Caco-2 (cell line): ENCODE measurements around the gene TPRG1L. TPM values are rescaled to one million over a fixed set of nuclear protein-coding genes. Genes with fewer than 3 reads are reported as not detected.

Experiments
- BruUV-seq: library from RNA; stranded (reverse); fragments of 400-500 nt; replicated peaks from 2 replicates; lab custom pipeline; 2021; lab: Mats Ljungman, UMichigan
- CTCF ChIA-PET: fragments of 300-600 bp; sonication (Branson Sonifier 250); formaldehyde crosslinking; loops from one replicate; lab custom pipeline; 2022; ENCODE audit warnings: antibody characterized with exemption; lab: Charles Lee
- POLR2A ChIA-PET: fragments of 300-600 bp; sonication (Branson Sonifier 250); formaldehyde crosslinking; loops from one replicate; lab custom pipeline; 2022; ENCODE audit warnings: antibody characterized with exemption; lab: Charles Lee
- DNase-seq, 2 experiments: peaks; one replicate each; pipeline versions ENCODE4 v3.0.0 to v3.0.0-alpha.2; 2020 to 2022
- H3K27me3 ChIP-seq: replicated peaks from 2 replicates; pipeline ENCODE4 v1.6.0; 2011; ENCODE audit warnings: low read length; ENCODE audit not compliant: control insufficient read depth, insufficient read depth
- H3K36me3 ChIP-seq: 2 replicates; pipeline ENCODE4 v1.5.1; 2011; ENCODE audit warnings: low read length; ENCODE audit not compliant: control insufficient read depth, insufficient read depth
- H3K4me1 ChIP-seq: fragments of 250-450 bp; sonication (Bioruptor Pico); 2 replicates; pipeline ENCODE4 v1.5.1; 2020; ENCODE audit warnings: mild to moderate bottlenecking
- H3K4me3 ChIP-seq: 2 replicates; pipeline ENCODE4 v1.5.1; 2011; ENCODE audit warnings: low read depth, mild to moderate bottlenecking, control low read depth, low read length
- H3K9me3 ChIP-seq: fragments of 250-450 bp; sonication (Bioruptor Pico); 2 replicates; pipeline ENCODE4 v1.5.1; 2020; ENCODE audit warnings: mild to moderate bottlenecking, moderate library complexity
- H3K27ac Mint-ChIP-seq: one replicate; pipeline ENCODE4 v1.8.0; 2022; ENCODE audit warnings: mixed read lengths; ENCODE audit not compliant: unreplicated experiment
- H3K27me3 Mint-ChIP-seq: one replicate; pipeline ENCODE4 v1.8.0; 2022; ENCODE audit warnings: mixed read lengths; ENCODE audit not compliant: insufficient read depth, unreplicated experiment
- H3K36me3 Mint-ChIP-seq: one replicate; pipeline ENCODE4 v1.8.0; 2022; ENCODE audit warnings: mild to moderate bottlenecking, mixed read lengths; ENCODE audit not compliant: insufficient read depth, unreplicated experiment
- H3K4me1 Mint-ChIP-seq: one replicate; pipeline ENCODE4 v1.8.0; 2022; ENCODE audit warnings: low read depth, mixed read lengths; ENCODE audit not compliant: unreplicated experiment
- H3K4me3 Mint-ChIP-seq: one replicate; pipeline ENCODE4 v1.8.0; 2022; ENCODE audit warnings: mild to moderate bottlenecking, moderate library complexity, mixed read lengths; ENCODE audit not compliant: unreplicated experiment
- H3K9me3 Mint-ChIP-seq: one replicate; pipeline ENCODE4 v1.8.0; 2022; ENCODE audit warnings: mixed read lengths; ENCODE audit not compliant: unreplicated experiment
- CTCF ChIP-seq, 2 experiments: fragments of 200-600 bp in 1 of 2; IDR thresholded peaks; 1 replicate in 1 of 2; 2 replicates in 1 of 2; pipeline versions ENCODE4 v1.5.1 to v1.8.0; 2011 to 2022; ENCODE audit warnings: antibody characterized with exemption in 1 of 2, control low read depth in 1 of 2, inconsistent platforms in 1 of 2, low read depth in 1 of 2, low read length in 1 of 2, mild to moderate bottlenecking in 1 of 2, moderate library complexity in 1 of 2; ENCODE audit not compliant: insufficient read depth in 1 of 2, severe bottlenecking in 1 of 2, unreplicated experiment in 1 of 2
- intact Hi-C: fragments of 100-400 bp; cut with micrococcal nuclease; formaldehyde crosslinking; loops from one replicate; pipeline ENCODE4 v1.10.0; 2022; ENCODE audit not compliant: unreplicated experiment
- total RNA-seq: library from RNA; stranded (reverse); gene quantifications from 2 replicates; pipeline ENCODE4 v1.2.3, GENCODE V29; 2022

The TPRG1L gene
- total RNA-seq, 1 experiment from 2014 or later = 43.9 TPM

DNA sequence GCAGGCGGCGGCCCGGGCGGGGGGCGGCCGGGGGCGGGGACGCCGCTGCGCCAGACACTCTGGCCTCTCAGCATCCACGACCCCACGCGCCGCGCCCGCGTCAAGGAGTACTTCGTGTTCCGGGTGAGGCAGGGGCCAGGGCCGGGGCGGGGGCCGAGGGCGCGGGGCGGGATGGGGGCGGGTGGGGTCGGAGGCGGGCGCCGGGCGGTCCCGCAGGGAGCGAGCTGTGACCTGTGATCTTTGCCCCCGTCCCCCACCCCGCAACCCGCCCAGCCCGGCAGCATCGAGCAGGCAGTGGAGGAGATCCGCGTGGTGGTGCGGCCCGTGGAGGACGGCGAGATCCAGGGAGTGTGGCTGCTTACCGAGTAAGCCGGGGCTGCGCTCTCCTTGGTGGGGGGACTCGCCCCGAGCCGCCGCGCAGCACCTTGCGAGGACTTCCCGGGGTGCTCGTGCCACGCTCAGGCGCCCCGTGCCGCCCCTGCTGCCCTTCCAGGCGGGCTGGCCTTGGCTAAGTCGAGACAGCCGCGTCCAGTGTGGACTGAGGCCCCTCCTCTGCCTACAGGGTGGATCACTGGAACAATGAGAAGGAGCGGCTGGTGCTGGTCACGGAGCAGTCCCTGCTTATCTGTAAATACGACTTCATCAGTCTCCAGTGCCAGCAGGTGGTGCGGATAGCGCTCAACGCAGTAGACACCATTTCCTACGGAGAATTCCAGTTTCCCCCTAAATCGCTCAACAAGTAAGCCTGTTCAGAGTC, 514 bp downstream of the TPRG1L start:
- Mint-ChIP-seq H3K27me3 (no peaks in the 10 kb centered on the region), H3K36me3 (peaks cover 32% of the 10 kb centered on the region), H3K4me3 (peak overlapping the region; percentile 85), H3K27ac (peak overlapping the region; percentile 79), H3K9me3 (no peaks in the 10 kb centered on the region), H3K4me1 (peaks cover 13% of the 10 kb centered on the region)
- Histone ChIP-seq H3K9me3 (no peaks in the 10 kb centered on the region), H3K27me3 (no peaks in the 10 kb centered on the region), H3K36me3 (peaks cover 3% of the 10 kb centered on the region), H3K4me1 (peaks cover 10% of the 10 kb centered on the region), H3K4me3 (peak overlapping the region; percentile 90)
- ChIA-PET POLR2A (interaction anchor here (0.6 kb wide), 1 partner anchor 171 kb away, joined by 4 read pairs; the partner anchor contains the start of gene LRRC47), CTCF (no interaction called here)
- TF ChIP-seq CTCF (IDR thresholded peaks at IDR 0.05; ENCODE audit: insufficient read depth in 1 of 2, low read depth in 1 of 2, low read length in 1 of 2, severe bottlenecking in 1 of 2, unreplicated experiment in 1 of 2) = no peak
- intact Hi-C loops = no loop called here
- DNase-seq = peak; percentile 67 to 75
- no TSS peak for BruUV-seq

- ChIA-PET CTCF (no interaction called here), POLR2A (interaction anchor here (0.6 kb wide), 1 partner anchor 170 kb away, joined by 4 read pairs; the partner anchor contains the start of gene LRRC47)
- no peaks in the 10 kb centered on the region for H3K9me3 Mint-ChIP-seq
- intact Hi-C loops = no loop called here
- H3K27ac Mint-ChIP-seq = peak overlapping the region; percentile 29
- H3K4me3 Mint-ChIP-seq = peak overlapping the region; percentile 85
- peaks cover 7% of the 10 kb centered on the region for H3K4me1 Mint-ChIP-seq
- no peak for DNase-seq
- Histone ChIP-seq H3K9me3 (no peaks in the 10 kb centered on the region), H3K27me3 (no peaks in the 10 kb centered on the region), H3K4me3 (peak overlapping the region; percentile 90), H3K36me3 (peaks cover 3% of the 10 kb centered on the region), H3K4me1 (peaks cover 6% of the 10 kb centered on the region)
- H3K27me3 Mint-ChIP-seq = no peaks in the 10 kb centered on the region
- TSS peak; percentile 51 for BruUV-seq
- TF ChIP-seq CTCF (IDR thresholded peaks at IDR 0.05; ENCODE audit: insufficient read depth in 1 of 2, low read depth in 1 of 2, low read length in 1 of 2, severe bottlenecking in 1 of 2, unreplicated experiment in 1 of 2) = no peak
- H3K36me3 Mint-ChIP-seq = peaks cover 32% of the 10 kb centered on the region
These were observed 1.2 kb downstream of the TPRG1L start for GRCh38 chr1:3626025-3626424.

DNA sequence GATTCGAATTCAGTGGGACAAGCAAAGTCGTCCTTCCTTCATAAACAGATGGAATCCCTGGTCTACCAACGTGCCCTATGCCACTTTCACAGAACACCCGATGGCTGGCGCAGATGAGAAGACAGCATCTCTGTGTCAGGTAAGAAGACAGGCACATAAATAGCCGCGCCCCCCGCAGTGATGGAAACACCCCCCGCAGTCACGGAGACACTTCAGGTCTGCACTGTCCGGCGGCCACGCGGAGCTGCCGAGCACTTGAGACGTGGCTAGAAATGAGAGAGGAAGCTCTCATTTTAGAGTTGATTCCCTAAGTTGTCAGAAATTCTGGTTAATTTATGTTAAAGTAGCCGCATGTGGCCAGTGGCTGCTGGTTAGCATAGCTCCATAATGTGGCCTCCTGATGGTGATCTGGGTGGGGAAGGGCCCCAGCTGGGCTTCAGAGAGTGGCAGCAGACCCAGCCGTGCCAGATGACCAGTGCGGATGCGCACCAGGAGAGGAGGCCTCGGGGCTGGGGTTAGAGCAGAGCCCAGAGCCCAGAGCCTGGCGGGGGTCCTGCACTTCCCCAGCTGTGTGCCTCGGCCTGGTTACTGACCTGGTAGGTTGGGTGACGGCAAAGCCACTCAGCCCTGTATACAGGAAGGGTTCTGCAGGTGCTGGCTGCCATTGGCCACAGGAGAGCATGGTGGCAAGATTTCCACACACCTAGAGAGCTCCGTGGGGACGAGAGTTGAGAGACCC, 2.9 kb downstream of the TPRG1L start:
- Mint-ChIP-seq H3K27me3 (no peaks in the 10 kb centered on the region), H3K4me1 (peaks cover 7% of the 10 kb centered on the region), H3K36me3 (peaks cover 32% of the 10 kb centered on the region), H3K27ac (no peak overlapping the region), H3K4me3 (no peak overlapping the region), H3K9me3 (no peaks in the 10 kb centered on the region)
- Histone ChIP-seq H3K27me3 (no peaks in the 10 kb centered on the region), H3K4me1 (peaks cover 6% of the 10 kb centered on the region), H3K9me3 (no peaks in the 10 kb centered on the region), H3K4me3 (no peak overlapping the region), H3K36me3 (peaks cover 3% of the 10 kb centered on the region)
- ChIA-PET CTCF (interaction anchor here (1.7 kb wide), 1 partner anchor 9 kb away, joined by 6 read pairs; no protein-coding TSS in a partner anchor), POLR2A (no interaction called here)
- intact Hi-C loops = no loop called here
- DNase-seq = no peak
- BruUV-seq = no TSS peak
- no peak for TF ChIP-seq CTCF (IDR thresholded peaks at IDR 0.05; ENCODE audit: insufficient read depth in 1 of 2, low read depth in 1 of 2, low read length in 1 of 2, severe bottlenecking in 1 of 2, unreplicated experiment in 1 of 2)
